Measurements from ENCODE around the gene MACROD2. TPM values are rescaled to one million over a fixed set of nuclear protein-coding genes. Genes with fewer than 3 reads are reported as not detected.
"Not testable (repeated sequence)": the region's sequence is repeated elsewhere in the genome, so short reads cannot be mapped to it uniquely, and the experiment has no call there.

The MACROD2 gene
- total and polyA plus RNA-seq, 2 donors (not counting 1 experiment from before 2014, with no cell fraction given) = 5.3 to 6.7 TPM

- TF ChIP-seq CTCF (IDR thresholded peaks at IDR 0.05) (no peak), EZH2 (IDR thresholded peaks at IDR 0.05; ENCODE audit: borderline replicate concordance, insufficient read depth, low read depth, low read length, poor library complexity, severe bottlenecking) (no peak)
- Mint-ChIP-seq H3K27me3 (no peaks in the 10 kb centered on the region), H3K4me1 (no peaks in the 10 kb centered on the region), H3K9me3 (ENCODE audit: insufficient read depth) (no peaks in the 10 kb centered on the region), H3K4me3 (no peak overlapping the region), H3K27ac (no peak overlapping the region)
- Histone ChIP-seq H3K4me2 (replicated peaks; ENCODE audit: low read depth, low read length, poor library complexity, severe bottlenecking) (no peak overlapping the region), H3K27ac (ENCODE audit: low read length in 2 of 2) (no peak overlapping the region), H3K36me3 (replicated peaks in 1 of 2; ENCODE audit: control extremely low read depth in 1 of 2, control insufficient read depth in 1 of 2, extremely low read depth in 1 of 2, insufficient read depth in 2 of 2, low read length in 1 of 2) (no peaks in the 10 kb centered on the region), H4K20me1 (ENCODE audit: control insufficient read depth, insufficient read depth, low read length, poor library complexity, severe bottlenecking) (no peaks in the 10 kb centered on the region), H3K4me3 (ENCODE audit: control extremely low read depth in 1 of 5, extremely low read depth in 1 of 5, insufficient read depth in 1 of 5, low read depth in 2 of 5, low read length in 4 of 5) (no peak overlapping the region), H3K9ac (ENCODE audit: low read length) (no peak overlapping the region), H3K9me3 (ENCODE audit: control extremely low read depth in 1 of 3, control insufficient read depth in 2 of 3, insufficient read depth in 1 of 3, low read length in 2 of 3) (no peaks in the 10 kb centered on the region), H3K27me3 (replicated peaks in 1 of 4; ENCODE audit: control extremely low read depth in 1 of 4, control insufficient read depth in 3 of 4, insufficient read depth in 4 of 4, low read length in 3 of 4) (no peaks in the 10 kb centered on the region), H3K79me2 (ENCODE audit: control insufficient read depth, insufficient read depth, low read length) (no peaks in the 10 kb centered on the region), H2AFZ (ENCODE audit: insufficient read depth, low read depth, low read length, poor library complexity, severe bottlenecking) (no peak overlapping the region), H3K4me1 (ENCODE audit: control insufficient read depth in 2 of 2, insufficient read depth in 2 of 2, low read length in 2 of 2) (no peaks in the 10 kb centered on the region)
- POLR2A ChIA-PET = no interaction called here
- WGBS (ENCODE audit: insufficient coverage) = no CpG with 5 or more reads among the region's 1 CpG
- intact Hi-C loops (cut with micrococcal nuclease) = no loop called here
- CTCF ChIA-PET = no interaction called here
- no peak for DNase-seq
- ATAC-seq (ENCODE audit: low read depth) = no peak
Measured at GRCh38 chr20:14454296-14454695, 459.0 kb downstream of the MACROD2 start.

DNA sequence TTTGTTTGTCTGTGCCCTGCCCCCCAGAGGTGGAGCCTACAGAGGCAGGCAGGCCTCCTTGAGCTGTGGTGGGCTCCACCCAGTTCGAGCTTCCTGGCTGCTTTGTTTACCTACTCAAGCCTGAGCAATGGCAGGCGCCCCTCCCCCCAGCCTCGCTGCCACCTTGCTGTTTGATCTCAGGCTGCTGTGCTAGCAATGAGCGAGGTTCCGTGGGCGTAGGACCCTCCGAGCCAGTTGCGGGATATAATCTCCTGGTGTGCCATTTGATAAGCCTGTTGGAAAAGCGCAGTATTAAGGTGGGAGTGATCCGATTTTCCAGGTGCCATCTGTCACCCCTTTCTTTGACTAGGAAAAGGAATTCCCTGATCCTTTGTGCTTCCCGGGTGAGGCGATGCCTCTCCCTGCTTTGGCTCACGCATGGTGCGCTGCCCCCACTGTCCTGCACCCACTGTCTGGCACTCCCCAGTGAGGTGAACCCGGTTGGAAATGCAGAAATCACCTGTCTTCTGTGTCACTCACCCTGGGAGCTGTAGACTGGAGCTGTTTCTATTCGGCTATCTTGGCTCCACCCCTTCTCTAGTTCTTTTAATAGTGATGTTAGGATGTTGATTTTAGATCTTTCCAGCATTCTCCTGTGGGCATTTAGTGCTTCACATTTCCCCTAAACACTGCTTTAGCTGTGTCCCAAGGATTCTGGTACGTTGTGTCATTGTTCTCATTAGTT, 471.9 kb downstream of the MACROD2 start:
- H3K9me3 Mint-ChIP-seq (ENCODE audit: insufficient read depth); intact Hi-C loops (cut with micrococcal nuclease); H3K9ac ChIP-seq (ENCODE audit: low read length); H3K4me2 ChIP-seq (replicated peaks; ENCODE audit: low read depth, low read length, poor library complexity, severe bottlenecking); H3K4me3 ChIP-seq (ENCODE audit: control extremely low read depth in 1 of 5, extremely low read depth in 1 of 5, insufficient read depth in 1 of 5, low read depth in 2 of 5, low read length in 4 of 5); DNase-seq; H3K4me1 ChIP-seq (ENCODE audit: control insufficient read depth in 2 of 2, insufficient read depth in 2 of 2, low read length in 2 of 2); H3K36me3 ChIP-seq (replicated peaks in 1 of 2; ENCODE audit: control extremely low read depth in 1 of 2, control insufficient read depth in 1 of 2, extremely low read depth in 1 of 2, insufficient read depth in 2 of 2, low read length in 1 of 2); H3K27me3 Mint-ChIP-seq; H3K9me3 ChIP-seq (ENCODE audit: control extremely low read depth in 1 of 3, control insufficient read depth in 2 of 3, insufficient read depth in 1 of 3, low read length in 2 of 3); H4K20me1 ChIP-seq (ENCODE audit: control insufficient read depth, insufficient read depth, low read length, poor library complexity, severe bottlenecking); H3K4me3 Mint-ChIP-seq; H3K27ac Mint-ChIP-seq; H3K4me1 Mint-ChIP-seq; CTCF ChIA-PET; H3K27me3 ChIP-seq (replicated peaks in 1 of 4; ENCODE audit: control extremely low read depth in 1 of 4, control insufficient read depth in 3 of 4, insufficient read depth in 4 of 4, low read length in 3 of 4); H3K79me2 ChIP-seq (ENCODE audit: control insufficient read depth, insufficient read depth, low read length); H3K27ac ChIP-seq (ENCODE audit: low read length in 2 of 2); ATAC-seq (ENCODE audit: low read depth); POLR2A ChIA-PET; H2AFZ ChIP-seq (ENCODE audit: insufficient read depth, low read depth, low read length, poor library complexity, severe bottlenecking): not testable (repeated sequence)
- WGBS (ENCODE audit: insufficient coverage) = 91% methylated on average over 15 of the region's 17 CpGs
